ENCODE results near the gene STK32B.

DNA sequence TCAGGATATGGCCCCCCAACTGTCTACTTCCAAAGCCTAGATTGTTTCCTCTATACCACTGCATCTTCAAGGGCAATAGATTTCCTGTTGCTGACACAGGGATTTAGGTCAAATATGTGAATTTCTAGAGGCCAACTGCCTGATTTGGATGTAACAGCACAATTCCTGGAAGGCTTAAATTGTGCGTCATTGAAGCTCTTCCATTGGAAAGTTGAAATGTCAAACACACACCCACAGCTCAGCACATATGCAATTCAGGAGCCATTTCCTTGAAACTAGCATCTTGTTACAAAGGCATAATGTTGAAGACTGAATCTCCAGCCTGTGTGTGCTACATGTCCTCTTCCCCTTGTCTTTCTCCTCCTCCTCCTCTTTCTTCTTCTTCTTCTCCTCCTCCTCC lies 158.6 kb downstream of the STK32B start:
- no peak for TF ChIP-seq POLR2AphosphoS5 (IDR thresholded peaks at IDR 0.05)
- TF ChIP-seq, protein P1, sequence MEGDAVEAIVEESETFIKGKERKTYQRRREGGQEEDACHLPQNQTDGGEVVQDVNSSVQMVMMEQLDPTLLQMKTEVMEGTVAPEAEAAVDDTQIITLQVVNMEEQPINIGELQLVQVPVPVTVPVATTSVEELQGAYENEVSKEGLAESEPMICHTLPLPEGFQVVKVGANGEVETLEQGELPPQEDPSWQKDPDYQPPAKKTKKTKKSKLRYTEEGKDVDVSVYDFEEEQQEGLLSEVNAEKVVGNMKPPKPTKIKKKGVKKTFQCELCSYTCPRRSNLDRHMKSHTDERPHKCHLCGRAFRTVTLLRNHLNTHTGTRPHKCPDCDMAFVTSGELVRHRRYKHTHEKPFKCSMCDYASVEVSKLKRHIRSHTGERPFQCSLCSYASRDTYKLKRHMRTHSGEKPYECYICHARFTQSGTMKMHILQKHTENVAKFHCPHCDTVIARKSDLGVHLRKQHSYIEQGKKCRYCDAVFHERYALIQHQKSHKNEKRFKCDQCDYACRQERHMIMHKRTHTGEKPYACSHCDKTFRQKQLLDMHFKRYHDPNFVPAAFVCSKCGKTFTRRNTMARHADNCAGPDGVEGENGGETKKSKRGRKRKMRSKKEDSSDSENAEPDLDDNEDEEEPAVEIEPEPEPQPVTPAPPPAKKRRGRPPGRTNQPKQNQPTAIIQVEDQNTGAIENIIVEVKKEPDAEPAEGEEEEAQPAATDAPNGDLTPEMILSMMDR (IDR thresholded peaks at IDR 0.05) = no peak
